ENCODE measurements around the gene ARHGAP21. TPM values are rescaled to one million over a fixed set of nuclear protein-coding genes. Genes with fewer than 3 reads are reported as not detected.
A peak's percentile ranks its signal among the peaks of the same experiment; 100 is the strongest.

ARHGAP21 gene
- total RNA-seq, 3 donors from 2014 or later (not counting 1 experiment from before 2014, with no cell fraction given), result 30.9 to 45.8 (median 34.7) TPM

- WGBS (ENCODE audit: insufficient coverage), result under 1% methylated on average over 70 of the region's 70 CpGs
- no peak overlapping the region for H3K27ac ChIP-seq (ENCODE audit: low read length)
These were observed 300 bp downstream of the ARHGAP21 start for GRCh38 chr10:24723386-24723787.

GRCh38 chr10:24722676-24723385 lies 856 bp downstream of the ARHGAP21 start:
- no peaks in the 10 kb centered on the region for H3K27me3 ChIP-seq (ENCODE audit: control insufficient read depth, insufficient read depth, low read length)
- peaks cover 32% of the 10 kb centered on the region in 2 donors for H3K4me1 Mint-ChIP-seq
- peak overlapping the region; percentile 56 for H3K4me3 ChIP-seq (ENCODE audit: low read length)
- no peaks in the 10 kb centered on the region for H3K36me3 Mint-ChIP-seq
- DNase-seq (peak; percentile 37 to 73), ATAC-seq (peak in 2 of 3 donors; percentile 5 to 7)
- H3K27me3 Mint-ChIP-seq (ENCODE audit: low read depth in 2 of 2), result no peaks in the 10 kb centered on the region
- H3K36me3 ChIP-seq (ENCODE audit: control insufficient read depth, insufficient read depth, low read length), result no peaks in the 10 kb centered on the region
- peak overlapping the region; percentile 46 for H3K27ac ChIP-seq (ENCODE audit: low read length)
- H3K9me3 ChIP-seq (ENCODE audit: control insufficient read depth, insufficient read depth, low read length), result no peaks in the 10 kb centered on the region
- under 1% methylated on average over 84 of the region's 84 CpGs for WGBS (ENCODE audit: insufficient coverage)
- peak overlapping the region; percentile 91 for H3K4me3 Mint-ChIP-seq
- TF ChIP-seq CTCF (IDR thresholded peaks at IDR 0.05), result no peak
- intact Hi-C loops (cut with micrococcal nuclease), result loop anchor here (5.0 kb wide), 2 partner anchors 164 to 229 kb away; partner anchors contain the start of gene PRTFDC1
- no peaks in the 10 kb centered on the region for H3K9me3 Mint-ChIP-seq
- H3K4me1 ChIP-seq (ENCODE audit: control insufficient read depth, insufficient read depth, low read length), result peaks cover 26% of the 10 kb centered on the region
- peak overlapping the region; percentile 57 to 83 for H3K27ac Mint-ChIP-seq

More at GRCh38 chr10:24723386-24723787, 300 bp downstream of the ARHGAP21 start:
- intact Hi-C loops (cut with micrococcal nuclease), result loop anchor here (5.0 kb wide), 2 partner anchors 164 to 229 kb away; partner anchors contain the start of gene PRTFDC1
- H3K9me3 Mint-ChIP-seq, result no peaks in the 10 kb centered on the region
- TF ChIP-seq CTCF (IDR thresholded peaks at IDR 0.05), result no peak
- H3K4me1 Mint-ChIP-seq, result peaks cover 32% of the 10 kb centered on the region in 2 donors
- H3K27me3 Mint-ChIP-seq (ENCODE audit: low read depth in 2 of 2), result no peaks in the 10 kb centered on the region
- ATAC-seq (peak; percentile 5 to 16 (median 8)), DNase-seq (peak; percentile 24 to 56)
- peak overlapping the region; percentile 56 for H3K4me3 ChIP-seq (ENCODE audit: low read length)
- peak overlapping the region in 1 of 2 donors; percentile 88 for H3K27ac Mint-ChIP-seq
- H3K36me3 ChIP-seq (ENCODE audit: control insufficient read depth, insufficient read depth, low read length), result no peaks in the 10 kb centered on the region
- no peaks in the 10 kb centered on the region for H3K9me3 ChIP-seq (ENCODE audit: control insufficient read depth, insufficient read depth, low read length)
- H3K4me1 ChIP-seq (ENCODE audit: control insufficient read depth, insufficient read depth, low read length), result peaks cover 26% of the 10 kb centered on the region
- H3K36me3 Mint-ChIP-seq, result no peaks in the 10 kb centered on the region
- H3K27me3 ChIP-seq (ENCODE audit: control insufficient read depth, insufficient read depth, low read length), result no peaks in the 10 kb centered on the region
- H3K4me3 Mint-ChIP-seq, result peak overlapping the region; percentile 70

GRCh38 chr10:24722131-24722675 lies 1.5 kb downstream of the ARHGAP21 start:
- 19% methylated on average over 15 of the region's 19 CpGs for WGBS (ENCODE audit: insufficient coverage)

More at GRCh38 chr10:24722131-24722675, 1.5 kb downstream of the ARHGAP21 start:
- peak overlapping the region; percentile 56 for H3K4me3 ChIP-seq (ENCODE audit: low read length)
- no peaks in the 10 kb centered on the region for H3K36me3 ChIP-seq (ENCODE audit: control insufficient read depth, insufficient read depth, low read length)
- Mint-ChIP-seq H3K27ac (peak overlapping the region; percentile 57 to 83), H3K4me3 (peak overlapping the region; percentile 91), H3K36me3 (no peaks in the 10 kb centered on the region), H3K27me3 (ENCODE audit: low read depth in 2 of 2) (no peaks in the 10 kb centered on the region), H3K4me1 (peaks cover 32% of the 10 kb centered on the region in 2 donors), H3K9me3 (no peaks in the 10 kb centered on the region)
- H3K4me1 ChIP-seq (ENCODE audit: control insufficient read depth, insufficient read depth, low read length), result peaks cover 26% of the 10 kb centered on the region
- TF ChIP-seq CTCF (IDR thresholded peaks at IDR 0.05), result no peak
- H3K9me3 ChIP-seq (ENCODE audit: control insufficient read depth, insufficient read depth, low read length), result no peaks in the 10 kb centered on the region
- DNase-seq (peak in 1 of 2 donors; percentile 57), ATAC-seq (no peak)
- H3K27me3 ChIP-seq (ENCODE audit: control insufficient read depth, insufficient read depth, low read length), result no peaks in the 10 kb centered on the region
- intact Hi-C loops (cut with micrococcal nuclease), result loop anchor here (5.0 kb wide), 2 partner anchors 165 to 230 kb away; partner anchors contain the start of gene PRTFDC1
- H3K27ac ChIP-seq (ENCODE audit: low read length), result peak overlapping the region; percentile 27

Data from natural killer cell (primary cell).